Immature natural killer cell (primary cell): ENCODE measurements around the gene TTYH1. TPM values are rescaled to one million over a fixed set of nuclear protein-coding genes. Genes with fewer than 3 reads are reported as not detected.
"Not testable (repeated sequence)": the region's sequence is repeated elsewhere in the genome, so short reads cannot be mapped to it uniquely, and the experiment has no call there.

Experiments
- DNase-seq, 3 donors: peaks; one replicate each; pipeline ENCODE4 v3.0.0; 2022; ENCODE audit warnings: mixed read lengths in 1 of 3
- H3K27ac Mint-ChIP-seq, 6 donors: one replicate each; pipeline ENCODE4 v1.8.0; 2020; ENCODE audit warnings: mixed read lengths in 6 of 6, mild to moderate bottlenecking in 5 of 6, inconsistent platforms in 4 of 6, moderate library complexity in 3 of 6
- H3K27me3 Mint-ChIP-seq, 3 donors: one replicate each; pipeline ENCODE4 v1.8.0; 2020 to 2021; ENCODE audit warnings: low read depth in 3 of 3, mild to moderate bottlenecking in 3 of 3, mixed read lengths in 3 of 3, moderate library complexity in 3 of 3, inconsistent platforms in 1 of 3
- H3K36me3 Mint-ChIP-seq, 3 donors: one replicate each; pipeline ENCODE4 v1.8.0; 2020; ENCODE audit warnings: mixed read lengths in 3 of 3, inconsistent platforms in 2 of 3, mild to moderate bottlenecking in 2 of 3
- H3K4me1 Mint-ChIP-seq, 2 donors: one replicate each; pipeline ENCODE4 v1.8.0; 2020; ENCODE audit warnings: inconsistent platforms in 2 of 2, mild to moderate bottlenecking in 2 of 2, mixed read lengths in 2 of 2, moderate library complexity in 1 of 2
- H3K4me3 Mint-ChIP-seq, 5 donors: one replicate each; pipeline ENCODE4 v1.8.0; 2020; ENCODE audit warnings: mild to moderate bottlenecking in 5 of 5, mixed read lengths in 5 of 5, inconsistent platforms in 3 of 5, moderate library complexity in 3 of 5
- H3K9me3 Mint-ChIP-seq, 6 donors: one replicate each; pipeline ENCODE4 v1.8.0; 2020; ENCODE audit warnings: mild to moderate bottlenecking in 6 of 6, mixed read lengths in 6 of 6, inconsistent platforms in 4 of 6, moderate library complexity in 3 of 6
- polyA plus RNA-seq, 3 donors: library from polyadenylated mRNA; unstranded; fragments of 300-500 nt; fragmentation: Illumina TruSeq; gene quantifications; one replicate each; pipeline ENCODE4 v1.2.3, GENCODE V29; 2021

The TTYH1 gene
- polyA plus RNA-seq, 3 donors from 2014 or later = 0.48 to 1.5 TPM; not detected in 1

- Mint-ChIP-seq H3K4me1 (peaks cover 36 to 43% of the 10 kb centered on the region in 2 donors), H3K36me3 (peaks cover 5 to 14% (median 8%) of the 10 kb centered on the region in 3 donors), H3K27me3 (peaks cover 18 to 27% (median 26%) of the 10 kb centered on the region in 3 donors)
- H3K4me3 Mint-ChIP-seq, H3K9me3 Mint-ChIP-seq, DNase-seq, H3K27ac Mint-ChIP-seq: not testable (repeated sequence)
Measured at GRCh38 chr19:54446349-54446748, 31.1 kb downstream of the TTYH1 start.

GRCh38 chr19:54448040-54448773 is 32.9 kb downstream of the TTYH1 start:
- peaks cover 3 to 20% (median 5%) of the 10 kb centered on the region in 3 donors for H3K36me3 Mint-ChIP-seq
- peaks cover 52 to 56% of the 10 kb centered on the region in 2 donors for H3K4me1 Mint-ChIP-seq
- peak overlapping the region; percentile 95 to 99 (median 97) for H3K4me3 Mint-ChIP-seq
- peak overlapping the region; percentile 98 to 100 (median 98) for H3K27ac Mint-ChIP-seq
- no peak for DNase-seq
- peaks cover 0 to 3% (median 0%) of the 10 kb centered on the region in 6 donors for H3K9me3 Mint-ChIP-seq
- H3K27me3 Mint-ChIP-seq = peaks cover 21 to 27% (median 26%) of the 10 kb centered on the region in 3 donors

- peak within 1 kb of the TSS; percentile 95 to 99 (median 97) for H3K4me3 Mint-ChIP-seq
- H3K9me3 Mint-ChIP-seq = peaks cover 0 to 3% (median 0%) of the 10 kb centered on the region in 6 donors
- peaks cover 4 to 22% (median 5%) of the 10 kb centered on the region in 3 donors for H3K36me3 Mint-ChIP-seq
- DNase-seq = peak; percentile 99
- H3K4me1 Mint-ChIP-seq = peaks cover 54 to 59% of the 10 kb centered on the region in 2 donors
- H3K27me3 Mint-ChIP-seq = peaks cover 21 to 27% (median 26%) of the 10 kb centered on the region in 3 donors
- H3K27ac Mint-ChIP-seq = peak within 1 kb of the TSS; percentile 98 to 100 (median 98)
Measured at GRCh38 chr19:54448774-54449700, 33.8 kb downstream of the TTYH1 start, which contains the start of gene LENG8. Gene LENG8, plus strand, starts transcription at chr19:54449199. Its CDS starts 2,146 bp downstream, at chr19:54451345.

- Mint-ChIP-seq H3K36me3 (peaks cover 4 to 22% (median 5%) of the 10 kb centered on the region in 3 donors), H3K27me3 (peaks cover 21 to 30% (median 26%) of the 10 kb centered on the region in 3 donors), H3K4me1 (peaks cover 55 to 59% of the 10 kb centered on the region in 2 donors), H3K9me3 (peaks cover 0 to 3% (median 0%) of the 10 kb centered on the region in 6 donors), H3K27ac (peak overlapping the region; percentile 98 to 100 (median 98)), H3K4me3 (peak overlapping the region; percentile 95 to 99 (median 97))
- DNase-seq = no peak
Measured at GRCh38 chr19:54449701-54450069, 34.4 kb downstream of the TTYH1 start.

GRCh38 chr19:54451331-54451871 is 36.1 kb downstream of the TTYH1 start:
- no peak for DNase-seq
- Mint-ChIP-seq H3K36me3 (peaks cover 4 to 28% (median 5%) of the 10 kb centered on the region in 3 donors), H3K4me3 (peak overlapping the region; percentile 95 to 99 (median 97)), H3K4me1 (peaks cover 55 to 59% of the 10 kb centered on the region in 2 donors), H3K27ac (peak overlapping the region; percentile 39 to 100 (median 98)), H3K27me3 (peaks cover 25 to 35% (median 34%) of the 10 kb centered on the region in 3 donors), H3K9me3 (peaks cover 0 to 3% (median 0%) of the 10 kb centered on the region in 6 donors)

GRCh38 chr19:54451997-54452396 is 36.7 kb downstream of the TTYH1 start:
- peak overlapping the region in 3 of 6 donors; percentile 17 to 45 (median 39) for H3K27ac Mint-ChIP-seq
- peaks cover 54 to 55% of the 10 kb centered on the region in 2 donors for H3K4me1 Mint-ChIP-seq
- no peak for DNase-seq
- H3K36me3 Mint-ChIP-seq = peaks cover 4 to 28% (median 5%) of the 10 kb centered on the region in 3 donors
- H3K4me3 Mint-ChIP-seq = peak overlapping the region in 2 of 5 donors; percentile 13 to 98
- peaks cover 25 to 37% (median 36%) of the 10 kb centered on the region in 3 donors for H3K27me3 Mint-ChIP-seq
- H3K9me3 Mint-ChIP-seq = peaks cover 0 to 3% (median 0%) of the 10 kb centered on the region in 6 donors

- DNase-seq = no peak
- peaks cover 0 to 3% (median 0%) of the 10 kb centered on the region in 6 donors for H3K9me3 Mint-ChIP-seq
- peaks cover 49% of the 10 kb centered on the region in 2 donors for H3K4me1 Mint-ChIP-seq
- peak overlapping the region in 1 of 5 donors; percentile 7 for H3K4me3 Mint-ChIP-seq
- no peak overlapping the region for H3K27ac Mint-ChIP-seq
- peaks cover 4 to 28% (median 5%) of the 10 kb centered on the region in 3 donors for H3K36me3 Mint-ChIP-seq
- peaks cover 25 to 40% (median 38%) of the 10 kb centered on the region in 3 donors for H3K27me3 Mint-ChIP-seq
Measured at GRCh38 chr19:54452626-54453025, 37.4 kb downstream of the TTYH1 start.

GRCh38 chr19:54453921-54454780 is 38.9 kb downstream of the TTYH1 start:
- Mint-ChIP-seq H3K27ac (peak overlapping the region in 1 of 6 donors; percentile 17), H3K4me3 (no peak overlapping the region), H3K4me1 (peaks cover 38 to 46% of the 10 kb centered on the region in 2 donors), H3K9me3 (peaks cover 0 to 2% (median 0%) of the 10 kb centered on the region in 6 donors), H3K36me3 (peaks cover 12 to 41% (median 16%) of the 10 kb centered on the region in 3 donors), H3K27me3 (peaks cover 19 to 38% (median 36%) of the 10 kb centered on the region in 3 donors)
- no peak for DNase-seq

- H3K4me1 Mint-ChIP-seq = peaks cover 42 to 45% of the 10 kb centered on the region in 2 donors
- H3K27ac Mint-ChIP-seq = no peak overlapping the region
- H3K4me3 Mint-ChIP-seq = no peak overlapping the region
- peaks cover 20 to 33% (median 33%) of the 10 kb centered on the region in 3 donors for H3K27me3 Mint-ChIP-seq
- DNase-seq = no peak
- peaks cover 0 to 2% (median 0%) of the 10 kb centered on the region in 6 donors for H3K9me3 Mint-ChIP-seq
- H3K36me3 Mint-ChIP-seq = peaks cover 16 to 42% (median 17%) of the 10 kb centered on the region in 3 donors
Measured at GRCh38 chr19:54454781-54455675, 39.8 kb downstream of the TTYH1 start.

- Mint-ChIP-seq H3K27ac (no peak overlapping the region), H3K36me3 (peaks cover 16 to 41% (median 17%) of the 10 kb centered on the region in 3 donors), H3K4me1 (peaks cover 33 to 37% of the 10 kb centered on the region in 2 donors), H3K27me3 (peaks cover 19 to 30% (median 27%) of the 10 kb centered on the region in 3 donors), H3K4me3 (no peak overlapping the region), H3K9me3 (peaks cover 0 to 2% (median 0%) of the 10 kb centered on the region in 6 donors)
- DNase-seq = no peak
Measured at GRCh38 chr19:54455786-54456422, 40.6 kb downstream of the TTYH1 start.
